Mucosa of descending colon (tissue), 3 donors: Measurements from ENCODE around the gene C1QB. TPM values are rescaled to one million over a fixed set of nuclear protein-coding genes. Genes with fewer than 3 reads are reported as not detected.
"Not testable (repeated sequence)": the region's sequence is repeated elsewhere in the genome, so short reads cannot be mapped to it uniquely, and the experiment has no call there.

Experiments used
- ATAC-seq: fragments of 200-7000 bp; cut with Tn5 transposase; one replicate; pipeline ENCODE4 v1.9.1; 2020; ENCODE audit warnings: mild to moderate bottlenecking, moderate library complexity
- DNase-seq, 3 donors: peaks; one replicate each; pipeline ENCODE4 v3.0.0-alpha.2; 2020
- H3K36me3 ChIP-seq: fragments of 200-600 bp; one replicate; pipeline ENCODE4 v1.8.0; 2021; ENCODE audit warnings: low read depth, mild to moderate bottlenecking
- H3K4me1 ChIP-seq: fragments of 200-600 bp; one replicate; pipeline ENCODE4 v1.8.0; 2021; ENCODE audit warnings: low read depth, mild to moderate bottlenecking
- H3K4me3 ChIP-seq: fragments of 200-600 bp; one replicate; pipeline ENCODE4 v1.8.0; 2021; ENCODE audit warnings: mild to moderate bottlenecking
- H3K9me3 ChIP-seq: fragments of 200-600 bp; one replicate; pipeline ENCODE4 v1.8.0; 2021; ENCODE audit warnings: mild to moderate bottlenecking
- CTCF ChIP-seq: fragments of 200-600 bp; IDR thresholded peaks from one replicate; pipeline ENCODE4 v1.8.0; 2022; ENCODE audit warnings: antibody characterized with exemption, mild to moderate bottlenecking
- intact Hi-C, 2 donors: fragments of 100-400 bp; cut with DNase I in 1 of 2; cut with micrococcal nuclease in 1 of 2; formaldehyde crosslinking; loops; one replicate each; pipeline versions ENCODE4 v1.11.0 to v1.11.1; 2022; cut with DNase I, micrococcal nuclease
- total RNA-seq, 3 donors: library from RNA; stranded (reverse); fragmentation: NEBNext Ultra II Directional in 2 of 3; extraction: Animal tissue kit (Norgen Biotek cat#: 25700) in 2 of 3; gene quantifications; one replicate each; pipeline versions ENCODE4 v1.2.1 to v1.2.4, GENCODE V29; 2021 to 2023
- donor health status: DM: no; HTN: no; CAD: no; lungs with moderate emphysema.
- donor health status: DM: no; HTN: no; CAD: no.
- donor health status: DM: no; HTN: yes; CAD: no.

The C1QB gene
- total RNA-seq, 3 donors from 2014 or later = 36.9 to 217 (median 215) TPM

- intact Hi-C loops = loop anchor here in 1 of 2 donors (10.0 kb wide), 1 partner anchor 165 kb away; no protein-coding TSS in a partner anchor
- TF ChIP-seq CTCF = no peak
- DNase-seq (peak in 1 of 3 donors; percentile 19), ATAC-seq (no peak)
- Histone ChIP-seq H3K36me3 (no peaks in the 10 kb centered on the region), H3K4me3 (no peak overlapping the region), H3K4me1 (peaks cover 17% of the 10 kb centered on the region), H3K9me3 (no peaks in the 10 kb centered on the region)
These were observed 46.9 kb downstream of the C1QB start for GRCh38 chr1:22699681-22700520.

DNA sequence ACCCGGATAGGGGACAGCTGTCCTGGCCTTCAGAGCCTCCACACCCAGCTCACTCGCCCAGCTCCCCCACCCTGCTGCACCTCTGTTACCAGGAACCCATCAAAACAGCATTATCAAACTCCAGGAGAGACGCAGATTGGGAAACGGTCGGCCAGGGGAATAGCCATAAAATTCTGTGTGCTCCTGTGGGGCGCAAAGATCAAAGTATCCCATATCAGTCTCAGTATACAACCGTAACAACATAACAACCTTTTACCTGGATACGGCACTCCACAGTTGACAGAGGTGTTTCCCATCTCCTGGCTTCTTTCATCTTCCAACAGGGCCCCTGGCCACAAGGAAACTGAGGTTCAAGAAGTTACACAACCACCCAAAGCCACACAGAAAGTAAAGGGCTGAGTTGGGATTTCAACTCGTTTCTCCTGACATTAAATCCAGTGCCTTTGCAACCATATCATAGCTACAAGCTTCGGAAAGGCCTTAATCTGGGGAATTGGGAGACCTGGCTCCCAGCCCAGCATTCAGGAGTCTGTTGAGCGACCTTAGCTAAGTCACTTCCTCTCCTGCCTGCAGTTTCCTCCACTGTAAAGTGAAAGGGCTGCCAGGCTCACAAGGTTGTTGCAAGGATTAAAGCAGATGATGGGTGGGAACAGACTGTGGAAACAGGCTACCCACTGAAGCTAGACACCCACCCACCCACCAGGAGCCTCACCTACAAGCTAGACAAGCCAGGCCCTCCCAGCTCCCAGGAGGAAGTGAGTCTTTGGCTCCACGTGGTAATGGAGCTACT is 49.5 kb downstream of the C1QB start:
- intact Hi-C loops = loop anchor here in 1 of 2 donors (10.0 kb wide), 1 partner anchor 162 kb away; no protein-coding TSS in a partner anchor

DNA sequence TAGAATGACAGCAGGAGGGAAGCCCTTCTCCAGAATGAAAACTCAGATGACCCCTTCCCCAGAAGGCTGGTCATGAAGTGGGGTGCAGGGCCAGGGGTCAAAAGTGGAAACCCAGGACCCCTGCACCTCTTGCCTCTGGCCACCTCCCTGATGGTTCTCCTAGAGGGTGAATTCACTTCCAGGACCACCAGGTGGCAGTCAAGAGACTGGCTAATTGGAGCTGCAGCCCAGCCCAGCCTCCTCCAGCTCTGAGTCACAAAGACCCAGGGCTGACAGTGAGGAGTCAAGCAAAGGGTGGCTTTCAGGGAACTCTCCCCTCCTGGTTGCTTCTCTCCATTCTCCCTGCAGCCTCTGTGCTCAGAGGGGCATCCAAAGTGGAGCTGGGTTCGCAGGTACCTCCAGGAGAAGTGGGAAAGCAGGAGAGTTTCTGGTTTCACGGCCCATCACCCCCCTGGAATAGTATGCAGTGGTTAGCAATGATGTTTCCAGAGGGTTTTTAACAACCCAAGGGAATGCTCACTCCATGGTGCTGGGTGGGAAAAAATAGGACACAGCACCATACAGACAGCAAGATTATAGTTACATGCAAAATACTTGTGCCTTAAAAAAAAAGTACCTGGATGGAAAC is 51.5 kb downstream of the C1QB start:
- TF ChIP-seq CTCF = peak; percentile 76
- intact Hi-C loops = loop anchor here in 1 of 2 donors (10.0 kb wide), 1 partner anchor 160 kb away; no protein-coding TSS in a partner anchor
- DNase-seq (peak; percentile 77 to 94 (median 79)), ATAC-seq (peak; percentile 76)
- Histone ChIP-seq H3K9me3 (no peaks in the 10 kb centered on the region), H3K4me3 (no peak overlapping the region), H3K4me1 (peaks cover 17% of the 10 kb centered on the region), H3K36me3 (no peaks in the 10 kb centered on the region)

More for the DNA sequence above, 49.5 kb downstream of the C1QB start:
- DNase-seq (peak; percentile 82 to 87 (median 85)), ATAC-seq (peak; percentile 85)
- Histone ChIP-seq H3K4me3 (no peak overlapping the region), H3K9me3 (no peaks in the 10 kb centered on the region), H3K36me3 (no peaks in the 10 kb centered on the region), H3K4me1 (peaks cover 17% of the 10 kb centered on the region)
- TF ChIP-seq CTCF = no peak

DNA sequence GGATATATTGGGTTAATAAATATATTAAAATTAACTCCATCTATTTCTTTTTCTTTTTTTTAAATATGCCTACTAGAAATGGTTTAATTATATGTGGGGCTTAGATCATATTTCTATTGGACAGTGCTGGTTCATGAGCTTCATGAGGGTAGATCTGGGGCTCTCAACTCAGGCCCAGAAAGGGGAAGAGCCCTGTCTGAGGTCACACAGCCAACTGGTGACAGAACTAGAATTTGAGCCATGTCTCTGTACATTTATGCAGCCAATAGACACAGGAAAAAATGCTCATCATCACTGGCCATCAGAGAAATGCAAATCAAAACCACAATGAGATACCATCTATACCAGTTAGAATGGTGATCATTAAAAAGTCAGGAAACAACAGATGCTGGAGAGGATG is 52.5 kb downstream of the C1QB start:
- TF ChIP-seq CTCF = no peak
- peaks cover 24% of the 10 kb centered on the region for H3K4me1 ChIP-seq
- DNase-seq (no peak), ATAC-seq (no peak)
- no peaks in the 10 kb centered on the region for H3K9me3 ChIP-seq
- no peaks in the 10 kb centered on the region for H3K36me3 ChIP-seq
- intact Hi-C loops = loop anchor here in 1 of 2 donors (10.0 kb wide), 1 partner anchor 159 kb away; no protein-coding TSS in a partner anchor
- no peak overlapping the region for H3K4me3 ChIP-seq

DNA sequence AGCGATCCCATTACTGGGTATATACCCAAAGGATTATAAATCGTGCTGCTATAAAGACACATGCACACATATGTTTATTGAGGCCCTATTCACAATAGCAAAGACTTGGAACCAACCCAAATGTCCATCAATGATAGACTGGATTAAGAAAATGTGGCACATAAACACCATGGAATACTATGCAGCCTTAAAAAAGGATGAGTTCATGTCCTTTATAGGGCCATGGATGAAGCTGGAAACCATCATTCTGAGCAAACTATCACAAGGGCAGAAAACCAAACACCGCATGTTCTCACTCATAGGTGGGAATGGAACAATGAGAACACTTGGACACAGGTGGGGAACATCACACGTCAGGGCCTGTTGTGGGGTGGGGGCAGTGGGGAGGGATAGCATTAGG is 53.1 kb downstream of the C1QB start:
- H3K4me1 ChIP-seq = peaks cover 24% of the 10 kb centered on the region
- not testable (repeated sequence) for H3K36me3 ChIP-seq, H3K4me3 ChIP-seq, DNase-seq, ATAC-seq, H3K9me3 ChIP-seq
- intact Hi-C loops = loop anchor here in 1 of 2 donors (10.0 kb wide), 1 partner anchor 159 kb away; no protein-coding TSS in a partner anchor
